Endothelial cell of umbilical vein (primary cell): ENCODE results near the gene AGL. TPM values are rescaled to one million over a fixed set of nuclear protein-coding genes. Genes with fewer than 3 reads are reported as not detected.
"Not testable (repeated sequence)": the region's sequence is repeated elsewhere in the genome, so short reads cannot be mapped to it uniquely, and the experiment has no call there.

Experiments
- BruUV-seq: library from RNA; stranded (reverse); fragments of 400-500 nt; replicated peaks from 2 replicates; lab custom pipeline; 2021; lab: Mats Ljungman, UMichigan
- CTCF ChIA-PET: fragments of 300-600, 350-600 bp; sonication (Branson Sonifier 250); formaldehyde crosslinking; loops from one replicate; lab custom pipeline; 2021; ENCODE audit warnings: antibody characterized with exemption, inconsistent platforms; lab: Charles Lee
- POLR2A ChIA-PET: fragments of 300-600, 350-600 bp; sonication (Branson Sonifier 250); formaldehyde crosslinking; loops from one replicate; lab custom pipeline; 2021; ENCODE audit warnings: antibody characterized with exemption, inconsistent platforms; lab: Charles Lee
- DNase-seq: peaks from one replicate; pipeline ENCODE4 v3.0.0-alpha.2; 2011; ENCODE audit warnings: low read depth, low spot score
- FAIRE-seq: peaks from 2 replicates; lab custom pipeline; 2011; peaks lifted over from hg19 to GRCh38; lab: Jason Lieb, UNC
- H2AFZ ChIP-seq: 2 replicates; pipeline ENCODE4 v1.6.0; 2012; ENCODE audit warnings: low read depth, low read length, control low read depth, inconsistent platforms
- H3K27ac ChIP-seq: 2 replicates; pipeline ENCODE4 v1.5.1; 2011; ENCODE audit warnings: low read depth, mild to moderate bottlenecking, control low read depth, low read length, moderate library complexity; ENCODE audit not compliant: insufficient read depth
- H3K27me3 ChIP-seq, 2 experiments: 2 replicates each; pipeline versions ENCODE4 v1.6.0 to v1.6.1; 2011; ENCODE audit warnings: low read length in 2 of 2, mixed read lengths in 1 of 2; ENCODE audit not compliant: control insufficient read depth in 2 of 2, insufficient read depth in 2 of 2
- H3K36me3 ChIP-seq, 2 experiments: 2 replicates in 1 of 2; 3 replicates in 1 of 2; pipeline ENCODE4 v1.5.1; 2011; ENCODE audit warnings: low read length in 2 of 2, mild to moderate bottlenecking in 1 of 2, moderate library complexity in 1 of 2; ENCODE audit not compliant: control insufficient read depth in 2 of 2, insufficient read depth in 2 of 2; ENCODE audit errors: extremely low read depth in 1 of 2
- H3K4me1 ChIP-seq: 3 replicates; pipeline ENCODE4 v1.5.1; 2011; ENCODE audit warnings: mild to moderate bottlenecking, low read length; ENCODE audit not compliant: control insufficient read depth, insufficient read depth; ENCODE audit errors: extremely low read depth
- H3K4me2 ChIP-seq: 2 replicates; pipeline ENCODE4 v1.6.1; 2011; ENCODE audit warnings: low read length, control low read depth, mixed read lengths; ENCODE audit not compliant: insufficient read depth
- H3K4me3 ChIP-seq, 3 experiments: fragments of 200-600 bp in 1 of 3; sonication (generic), shearing (Covaris generic) in 1 of 3; replicated peaks in 1 of 3; 2 replicates each; pipeline ENCODE4 v1.5.1; 2011 to 2016; ENCODE audit warnings: control low read depth in 3 of 3, low read length in 3 of 3, mild to moderate bottlenecking in 2 of 3, inconsistent platforms in 1 of 3, low read depth in 1 of 3, moderate library complexity in 1 of 3; ENCODE audit not compliant: insufficient read depth in 1 of 3
- H3K79me2 ChIP-seq: 2 replicates; pipeline ENCODE4 v1.6.0; 2012; ENCODE audit warnings: low read length, inconsistent platforms; ENCODE audit not compliant: control insufficient read depth, insufficient read depth
- H3K9ac ChIP-seq: replicated peaks from 2 replicates; pipeline ENCODE3; 2011; ENCODE audit warnings: low read length, control low read depth; ENCODE audit not compliant: insufficient read depth; ENCODE audit errors: extremely low read depth
- H3K9me1 ChIP-seq: replicated peaks from 3 replicates; pipeline ENCODE4 v1.6.0; 2011; ENCODE audit warnings: mild to moderate bottlenecking, low read length; ENCODE audit not compliant: control insufficient read depth, insufficient read depth; ENCODE audit errors: extremely low read depth
- H3K9me3 ChIP-seq: replicated peaks from 2 replicates; pipeline ENCODE4 v1.5.1; 2012; ENCODE audit warnings: low read length, inconsistent platforms; ENCODE audit not compliant: control insufficient read depth, insufficient read depth
- H4K20me1 ChIP-seq: replicated peaks from 2 replicates; pipeline ENCODE3; 2011; ENCODE audit warnings: mild to moderate bottlenecking, low read length; ENCODE audit not compliant: control insufficient read depth, insufficient read depth; ENCODE audit errors: extremely low read depth
- CTCF ChIP-seq, 2 donors: IDR thresholded peaks; 1 replicate in 1 of 2; 2 replicates in 1 of 2; pipeline ENCODE4 v1.5.1; 2011; ENCODE audit warnings: low read length in 2 of 2, mild to moderate bottlenecking in 2 of 2, moderate library complexity in 2 of 2, control low read depth in 1 of 2, inconsistent platforms in 1 of 2, low read depth in 1 of 2; ENCODE audit not compliant: insufficient read depth in 1 of 2; ENCODE audit errors: extremely low read depth in 1 of 2
- EZH2 ChIP-seq: IDR thresholded peaks from 2 replicates; pipeline ENCODE4 v1.6.1; 2012; ENCODE audit warnings: borderline replicate concordance, low read depth, mild to moderate bottlenecking, moderate library complexity, low read length, inconsistent platforms; ENCODE audit not compliant: severe bottlenecking
- FOS ChIP-seq: IDR thresholded peaks from 2 replicates; pipeline ENCODE4 v1.6.1; 2011; ENCODE audit warnings: mild to moderate bottlenecking, low read length, moderate library complexity, borderline replicate concordance; ENCODE audit not compliant: insufficient read depth
- GATA2 ChIP-seq: IDR thresholded peaks from 2 replicates; pipeline ENCODE4 v1.7.0; 2011; ENCODE audit warnings: low read depth, mild to moderate bottlenecking, moderate library complexity, mixed read lengths, low read length; ENCODE audit not compliant: insufficient read length, insufficient read depth
- MYC ChIP-seq: IDR thresholded peaks from one replicate; pipeline ENCODE4 v1.6.1; 2011; ENCODE audit warnings: mild to moderate bottlenecking, low read depth, low read length
- POLR2A ChIP-seq: IDR thresholded peaks from 2 replicates; pipeline ENCODE4 v1.6.1; 2012; ENCODE audit warnings: low read depth, mild to moderate bottlenecking, control low read depth, low read length
- POLR2AphosphoS5 ChIP-seq: IDR thresholded peaks from 2 replicates; pipeline ENCODE4 v1.6.1; 2012; ENCODE audit warnings: low read depth, mild to moderate bottlenecking, control low read depth, low read length, moderate library complexity; ENCODE audit not compliant: insufficient read depth
- dilution Hi-C: fragments of 300-500 bp; cut with MboI; formaldehyde crosslinking; loops from one replicate; pipeline ENCODE4 v1.15.0; 2019; ENCODE audit warnings: low sequenced_read_pairs; ENCODE audit not compliant: extremely low pct_ligation_motif_present
- intact Hi-C: fragments of 100-400 bp; cut with micrococcal nuclease; formaldehyde crosslinking; loops from one replicate; pipeline ENCODE4 v1.10.0; 2022
- polyA plus RNA-seq, 4 experiments: library from polyadenylated mRNA; depleted of rRNA in 3 of 4; stranded (reverse) in 3 of 4; unstranded in 1 of 4; fragments of >200 nt; gene quantifications; 2 replicates each; pipeline versions ENCODE4 v1.2.1 to v1.2.3, GENCODE V29; 2011 to 2012; ENCODE audit warnings: missing spikeins in 1 of 4
- total RNA-seq: library from RNA; stranded (reverse); gene quantifications from 2 replicates; pipeline ENCODE4 v1.2.3, GENCODE V29; 2021
- TF ChIP-seq, protein P1 (sequence below): IDR thresholded peaks from 2 replicates; pipeline ENCODE4 v1.6.1; 2011; ENCODE audit not compliant: insufficient read depth, insufficient read length

The AGL gene
- total and polyA plus RNA-seq, 2 donors (not counting 3 experiments of a cell fraction or from before 2014, with no cell fraction given), result 1.5 to 10.7 TPM

DNA sequence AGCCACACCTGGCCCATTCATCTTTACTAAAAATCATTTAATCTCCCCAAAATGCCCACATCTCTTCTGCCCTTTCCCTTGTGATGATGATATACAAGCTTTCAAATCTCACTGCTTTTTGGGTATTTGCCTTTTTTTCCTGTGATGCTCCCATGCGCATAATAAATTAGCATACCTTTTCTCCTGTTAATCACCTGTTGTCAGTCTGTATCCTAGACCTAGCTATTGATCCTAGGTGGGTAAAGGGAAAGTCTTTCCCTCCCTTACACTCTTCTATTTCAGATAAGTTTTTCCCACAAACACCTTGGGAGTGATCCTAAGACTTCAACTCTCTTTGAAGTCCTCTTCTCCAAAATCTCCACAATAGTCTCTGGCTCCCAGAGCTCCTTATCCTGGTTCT is 107.7 kb downstream of the AGL start:
- Histone ChIP-seq H3K4me1 (peaks cover 11% of the 10 kb centered on the region), H3K9me3 (no peaks in the 10 kb centered on the region), H3K27ac (no peak overlapping the region), H3K9me1 (no peaks in the 10 kb centered on the region), H3K36me3 (no peaks in the 10 kb centered on the region), H3K27me3 (no peaks in the 10 kb centered on the region), H3K9ac (no peak overlapping the region), H3K79me2 (no peaks in the 10 kb centered on the region), H4K20me1 (no peaks in the 10 kb centered on the region), H3K4me3 (no peak overlapping the region), H3K4me2 (no peak overlapping the region), H2AFZ (no peak overlapping the region)
- ChIA-PET POLR2A (no interaction called here), CTCF (interaction anchor here (1.3 to 1.5 kb wide), 2 partner anchors 20 to 23 kb away, joined by 3 to 7 read pairs; no protein-coding TSS in a partner anchor)
- no peak for FAIRE-seq
- intact Hi-C loops, result loop anchor here (2.0 kb wide), 1 partner anchor 149 kb away; no protein-coding TSS in a partner anchor
- DNase-seq, result no peak
- dilution Hi-C loops, result no loop called here
- TF ChIP-seq GATA2 (no peak), CTCF (IDR thresholded peaks at IDR 0.05; ENCODE audit: extremely low read depth in 1 of 2, insufficient read depth in 1 of 2, low read depth in 1 of 2, low read length in 2 of 2) (no peak), POLR2AphosphoS5 (no peak), FOS (no peak), MYC (no peak), EZH2 (no peak), POLR2A (no peak)
- TF ChIP-seq, protein P1, sequence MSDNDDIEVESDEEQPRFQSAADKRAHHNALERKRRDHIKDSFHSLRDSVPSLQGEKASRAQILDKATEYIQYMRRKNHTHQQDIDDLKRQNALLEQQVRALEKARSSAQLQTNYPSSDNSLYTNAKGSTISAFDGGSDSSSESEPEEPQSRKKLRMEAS, result no peak
- no TSS peak for BruUV-seq

DNA sequence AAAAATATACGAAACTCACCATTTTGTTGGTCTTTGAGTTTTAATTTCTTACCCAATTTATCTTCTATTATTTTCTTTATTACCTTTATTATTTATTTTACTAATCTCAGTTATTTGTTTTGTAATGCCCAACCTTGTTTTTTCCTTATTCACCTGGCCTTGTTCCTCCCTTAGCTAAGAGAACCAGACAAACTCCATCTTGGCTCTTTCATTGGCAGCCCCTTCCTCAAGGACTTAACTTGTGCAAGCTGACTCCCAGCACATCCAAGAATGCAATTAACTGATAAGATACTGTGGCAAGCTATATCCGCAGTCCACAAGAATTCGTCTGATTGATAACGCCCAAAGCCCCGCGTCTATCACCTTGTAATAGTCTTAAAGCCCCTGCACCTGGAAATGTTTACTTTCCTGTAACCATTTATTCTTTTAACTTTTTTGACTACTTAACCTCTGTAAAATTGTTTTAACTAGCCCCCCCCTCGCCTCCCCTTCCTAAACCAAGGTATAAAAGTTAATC is 109.1 kb downstream of the AGL start:
- CTCF ChIA-PET, result interaction anchor here (0.7 to 1.0 kb wide), 2 partner anchors 13 to 456 kb away, joined by 3 to 4 read pairs; no protein-coding TSS in a partner anchor
- H3K4me2 ChIP-seq, H3K36me3 ChIP-seq, POLR2A ChIA-PET, DNase-seq, H3K27me3 ChIP-seq, FAIRE-seq, BruUV-seq, H3K4me3 ChIP-seq, intact Hi-C loops, H3K9me3 ChIP-seq, H2AFZ ChIP-seq, H3K9me1 ChIP-seq, H3K9ac ChIP-seq, H3K27ac ChIP-seq, dilution Hi-C loops, H4K20me1 ChIP-seq, H3K79me2 ChIP-seq: not testable (repeated sequence)
- peaks cover 22% of the 10 kb centered on the region for H3K4me1 ChIP-seq

GRCh38 chr1:99960260-99960659 is 110.1 kb downstream of the AGL start:
- H3K79me2 ChIP-seq, dilution Hi-C loops, BruUV-seq, intact Hi-C loops, H3K4me3 ChIP-seq, CTCF ChIA-PET, H3K9me1 ChIP-seq, H3K9ac ChIP-seq, H4K20me1 ChIP-seq, H3K9me3 ChIP-seq, POLR2A ChIA-PET, FAIRE-seq, H3K4me2 ChIP-seq, H2AFZ ChIP-seq, H3K27ac ChIP-seq, H3K36me3 ChIP-seq, DNase-seq, H3K27me3 ChIP-seq: not testable (repeated sequence)
- peaks cover 22% of the 10 kb centered on the region for H3K4me1 ChIP-seq
